HepG2 (cell line): ENCODE results near the gene CALY. TPM values are rescaled to one million over a fixed set of nuclear protein-coding genes. Genes with fewer than 3 reads are reported as not detected.
A peak's percentile ranks its signal among the peaks of the same experiment; 100 is the strongest.

ENCODE experiments used
- ATAC-seq: fragments of 200-7000 bp; cut with Tn5 transposase; 3 replicates; pipeline ENCODE4 v1.9.1; 2020; ENCODE audit warnings: mild to moderate bottlenecking, moderate library complexity
- BruUV-seq: library from RNA; stranded (reverse); fragments of 400-500 nt; replicated peaks from 2 replicates; lab custom pipeline; 2021; lab: Mats Ljungman, UMichigan
- CTCF ChIA-PET: fragments of 300-600 bp; formaldehyde crosslinking; extraction: SDS; loops from one replicate; lab custom pipeline; 2021; ENCODE audit warnings: low total read pairs, inconsistent platforms, low intra/inter-chr PET ratio; lab: Yijun Ruan, JAX
- POLR2A ChIA-PET: fragments of 350-600 bp; sonication (Branson Sonifier 250); formaldehyde crosslinking; loops from one replicate; lab custom pipeline; 2020; ENCODE audit warnings: antibody characterized with exemption, inconsistent platforms; lab: Yijun Ruan, JAX
- DNase-seq: peaks from one replicate; pipeline ENCODE4 v3.0.0-alpha.2; 2015; ENCODE audit warnings: low spot score
- FAIRE-seq: peaks from 3 replicates; lab custom pipeline; 2011; peaks lifted over from hg19 to GRCh38; lab: Jason Lieb, UNC
- H2AFZ ChIP-seq: one replicate; pipeline ENCODE4 v1.6.1; 2011; ENCODE audit warnings: low read length, inconsistent platforms
- H3K27ac ChIP-seq: fragments of 300-600 bp; 3 replicates; pipeline ENCODE4 v1.8.0; 2011; ENCODE audit warnings: mixed run types, mild to moderate bottlenecking, mixed read lengths, low read length, inconsistent platforms; ENCODE audit not compliant: insufficient read depth; ENCODE audit errors: extremely low read length
- H3K27me3 ChIP-seq, 2 experiments: fragments of 200-600 bp in 1 of 2; 2 replicates in 1 of 2; 3 replicates in 1 of 2; pipeline versions ENCODE4 v1.6.0 to v1.8.0; 2011; ENCODE audit warnings: low read length in 2 of 2, mild to moderate bottlenecking in 2 of 2, moderate library complexity in 2 of 2, inconsistent platforms in 1 of 2; ENCODE audit not compliant: insufficient read depth in 2 of 2, control insufficient read depth in 1 of 2
- H3K36me3 ChIP-seq, 2 experiments: fragments of 200-600 bp in 1 of 2; replicated peaks in 1 of 2; 2 replicates in 1 of 2; 3 replicates in 1 of 2; pipeline versions ENCODE4 v1.5.1 to v1.8.0; 2011; ENCODE audit warnings: low read length in 2 of 2, inconsistent platforms in 1 of 2; ENCODE audit not compliant: insufficient read depth in 2 of 2, control insufficient read depth in 1 of 2
- H3K4me1 ChIP-seq: 2 replicates; pipeline ENCODE4 v1.5.1; 2012; ENCODE audit warnings: low read length, inconsistent platforms; ENCODE audit not compliant: insufficient read depth
- H3K4me2 ChIP-seq: 2 replicates; pipeline ENCODE4 v1.6.0; 2011; ENCODE audit warnings: low read depth, low read length, inconsistent platforms
- H3K4me3 ChIP-seq, 3 experiments: fragments of 200-600 bp in 1 of 3; sonication (generic), shearing (Covaris generic) in 1 of 3; replicated peaks in 1 of 3; 2 replicates each; pipeline ENCODE4 v1.5.1; 2011 to 2016; ENCODE audit warnings: low read length in 3 of 3, inconsistent platforms in 2 of 3, low read depth in 2 of 3, mild to moderate bottlenecking in 2 of 3, control low read depth in 1 of 3, mixed read lengths in 1 of 3; ENCODE audit not compliant: insufficient read depth in 1 of 3
- H3K79me2 ChIP-seq: one replicate; pipeline ENCODE4 v1.6.1; 2011; ENCODE audit warnings: low read length, inconsistent platforms; ENCODE audit not compliant: insufficient read depth
- H3K9ac ChIP-seq: 2 replicates; pipeline ENCODE4 v1.6.0; 2011; ENCODE audit warnings: mild to moderate bottlenecking, low read depth, low read length, inconsistent platforms; ENCODE audit not compliant: insufficient read depth
- H3K9me3 ChIP-seq: 2 replicates; pipeline ENCODE4 v1.5.1; 2012; ENCODE audit warnings: mild to moderate bottlenecking, low read length
- H4K20me1 ChIP-seq: 2 replicates; pipeline ENCODE4 v1.6.0; 2011; ENCODE audit warnings: inconsistent platforms, mild to moderate bottlenecking, low read length, moderate library complexity; ENCODE audit not compliant: insufficient read depth
- AHR ChIP-seq: IDR thresholded peaks from 2 replicates; pipeline ENCODE4 v1.6.1; 2018; ENCODE audit warnings: missing genetic modification reagents, missing compliant biosample characterization
- CREM ChIP-seq, 2 experiments: sonication (generic) in 1 of 2; formaldehyde crosslinking in 1 of 2; IDR thresholded peaks; 2 replicates each; pipeline versions ENCODE4 v1.4.0 to v1.6.1; 2016 to 2020; ENCODE audit warnings: antibody characterized with exemption in 1 of 2, mild to moderate bottlenecking in 1 of 2, missing genetic modification reagents in 1 of 2
- EZH2 ChIP-seq: conservative IDR thresholded peaks from 2 replicates; pipeline ENCODE4 v1.6.1; 2012; ENCODE audit warnings: mild to moderate bottlenecking, low read depth, low read length, moderate library complexity
- GATA4 ChIP-seq: sonication (generic); IDR thresholded peaks from 2 replicates; pipeline ENCODE4 v1.6.1; 2016; ENCODE audit warnings: antibody characterized with exemption, low read depth, borderline replicate concordance
- GTF3A ChIP-seq: sonication (generic); formaldehyde crosslinking; conservative IDR thresholded peaks from 2 replicates; pipeline ENCODE4 v1.4.0; 2020; ENCODE audit warnings: mild to moderate bottlenecking, missing genetic modification reagents
- HDAC1 ChIP-seq: sonication (generic); formaldehyde crosslinking; IDR thresholded peaks from 2 replicates; pipeline ENCODE4 v1.5.1; 2020; ENCODE audit warnings: mild to moderate bottlenecking, missing genetic modification reagents
- IKZF1 ChIP-seq: fragments of 450-650 bp; IDR thresholded peaks from 2 replicates; pipeline ENCODE4 v1.7.1; 2016
- MLLT10 ChIP-seq: sonication (generic); formaldehyde crosslinking; IDR thresholded peaks from 2 replicates; pipeline ENCODE4 v1.4.0; 2020; ENCODE audit warnings: missing genetic modification reagents
- MXD4 ChIP-seq: IDR thresholded peaks from 2 replicates; pipeline ENCODE4 v1.6.1; 2016; ENCODE audit warnings: mild to moderate bottlenecking, missing biosample characterization, missing genetic modification reagents
- REL ChIP-seq: sonication (generic); formaldehyde crosslinking; conservative IDR thresholded peaks from 2 replicates; pipeline ENCODE4 v1.8.0; 2022; ENCODE audit warnings: mild to moderate bottlenecking, missing genetic modification reagents, moderate library complexity
- SMC3 ChIP-seq: IDR thresholded peaks from 2 replicates; pipeline ENCODE4 v1.6.1; 2011; ENCODE audit warnings: low read length, improper control_type of control experiment
- YEATS4 ChIP-seq: sonication (generic); formaldehyde crosslinking; IDR thresholded peaks from 2 replicates; pipeline ENCODE4 v1.4.0; 2020; ENCODE audit warnings: missing genetic modification reagents, borderline replicate concordance
- ZBTB3 ChIP-seq: sonication (generic); formaldehyde crosslinking; IDR thresholded peaks from 2 replicates; pipeline ENCODE4 v1.4.0; 2020; ENCODE audit warnings: low read depth, mild to moderate bottlenecking, moderate library complexity, missing genetic modification reagents, borderline replicate concordance
- ZBTB42 ChIP-seq: sonication (generic); formaldehyde crosslinking; IDR thresholded peaks from 2 replicates; pipeline ENCODE4 v1.5.0; 2020; ENCODE audit warnings: mild to moderate bottlenecking, missing genetic modification reagents
- ZFYVE20 ChIP-seq: sonication (generic); formaldehyde crosslinking; IDR thresholded peaks from 2 replicates; pipeline ENCODE4 v1.8.0; 2023; ENCODE audit warnings: low read depth, mild to moderate bottlenecking, moderate library complexity, missing genetic modification reagents, borderline replicate concordance
- ZNF12 ChIP-seq: sonication (generic); formaldehyde crosslinking; IDR thresholded peaks from 2 replicates; pipeline ENCODE4 v1.5.0; 2020; ENCODE audit warnings: missing genetic modification reagents
- ZNF317 ChIP-seq: sonication (generic); formaldehyde crosslinking; IDR thresholded peaks from 2 replicates; pipeline ENCODE4 v1.5.0; 2020; ENCODE audit warnings: mild to moderate bottlenecking, missing genetic modification reagents
- ZNF678 ChIP-seq: sonication (generic); formaldehyde crosslinking; IDR thresholded peaks from 2 replicates; pipeline ENCODE4 v1.4.0; 2020; ENCODE audit warnings: mild to moderate bottlenecking, missing genetic modification reagents
- WGBS: methylation state at CpG from one replicate; pipeline ENCODE4 v1.1.6; 2017; ENCODE audit warnings: low lambda C conversion rate; 5-methylcytosine and 5-hydroxymethylcytosine counted together
- in situ Hi-C: cut with HindIII; loops from 2 replicates; pipeline ENCODE4 v1.10.0; 2017; ENCODE audit warnings: low pct_unique_long_range_greater_than_20kb; ENCODE audit not compliant: extremely low pct_ligation_motif_present
- intact Hi-C: fragments of 100-400 bp; cut with micrococcal nuclease; formaldehyde crosslinking; loops from one replicate; pipeline ENCODE4 v1.10.0; 2022; ENCODE audit not compliant: unreplicated experiment
- polyA plus RNA-seq, 8 experiments: library from polyadenylated mRNA; depleted of rRNA in 3 of 8; stranded (reverse) in 7 of 8; unstranded in 1 of 8; fragments of >200 nt; fragmentation: Illumina TruSeq in 4 of 8; extraction: Trizol in 4 of 8; gene quantifications; 2 replicates each; pipeline versions ENCODE4 v1.2.1 to v1.2.3, GENCODE V29; 2011 to 2016; ENCODE audit warnings: low read depth in 4 of 8, missing spikeins in 1 of 8, mixed read lengths in 1 of 8; ENCODE audit not compliant: insufficient read depth in 1 of 8
- total RNA-seq, 5 experiments: library from RNA; depleted of rRNA; stranded (reverse); fragments of >200 nt; fragmentation: Illumina TruSeq; extraction: Trizol; gene quantifications; 2 replicates each; pipeline ENCODE4 v1.2.3, GENCODE V29; 2016; ENCODE audit warnings: low read depth in 1 of 5
- TF ChIP-seq, protein P1 (sequence below): sonication (generic); formaldehyde crosslinking; IDR thresholded peaks from 2 replicates; pipeline ENCODE4 v1.8.1; 2023; ENCODE audit warnings: mild to moderate bottlenecking, missing genetic modification reagents
- TF ChIP-seq, protein P2 (sequence below): sonication (generic); formaldehyde crosslinking; IDR thresholded peaks from 2 replicates; pipeline ENCODE4 v1.5.0; 2020; ENCODE audit warnings: mild to moderate bottlenecking, missing genetic modification reagents, borderline replicate concordance

CALY gene
- total and polyA plus RNA-seq, 2 of the 13 experiments (the other 11 are each of a cell fraction or from before 2014, with no cell fraction given), result 0.08 TPM; not detected in 1

DNA sequence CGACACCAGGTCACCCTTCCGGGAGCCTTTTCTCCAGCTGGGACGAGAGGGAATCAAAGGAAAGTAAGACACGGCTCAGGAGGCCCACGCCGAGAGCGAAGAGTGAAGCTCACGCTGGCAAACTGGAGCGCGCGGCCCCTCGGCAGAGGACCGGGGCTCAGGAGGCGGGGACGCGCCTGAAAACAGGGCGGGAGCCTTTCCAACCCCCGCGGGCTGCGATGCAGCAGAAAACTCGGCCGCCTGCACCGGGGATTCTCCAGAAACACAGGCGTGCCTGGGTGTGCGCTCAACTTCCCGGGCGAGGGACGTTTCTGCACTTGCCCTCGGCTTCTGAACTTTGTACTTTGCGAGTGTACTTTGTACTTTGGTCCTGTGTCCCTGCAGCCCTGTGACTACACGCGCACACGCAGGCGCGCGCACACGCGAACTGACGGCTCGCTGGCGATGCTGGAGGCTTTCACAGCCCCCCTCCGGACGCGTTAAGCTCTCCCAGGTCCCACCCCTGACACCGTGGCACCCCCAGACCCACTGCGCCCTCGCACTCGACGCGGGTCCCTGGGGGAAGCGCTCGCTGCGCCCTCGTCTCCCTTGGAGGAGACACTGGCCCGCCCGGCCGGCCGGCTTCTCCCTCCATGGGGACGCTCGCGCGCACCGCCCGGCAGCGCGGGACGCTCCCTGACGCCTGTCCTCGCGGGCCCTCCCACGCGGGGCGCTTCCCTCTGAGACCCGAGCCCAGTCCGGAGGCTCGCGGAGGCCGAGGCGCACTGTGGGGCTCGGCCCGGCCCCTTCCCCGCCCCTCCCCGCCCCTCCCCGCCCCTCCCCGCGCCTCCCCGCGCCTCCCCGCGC is 41.8 kb upstream of the CALY start (continued):
- TF ChIP-seq YEATS4 (CRISPR knock-in tag) (peak; percentile 90), GTF3A (CRISPR knock-in tag) (no peak), EZH2 (no peak), ZNF12 (CRISPR knock-in tag) (no peak), MXD4 (CRISPR knock-in tag) (peak; percentile 53; the same call in 1 of the 2 replicates), ZNF678 (no peak), MLLT10 (CRISPR knock-in tag) (no peak)
- TF ChIP-seq, protein P1, sequence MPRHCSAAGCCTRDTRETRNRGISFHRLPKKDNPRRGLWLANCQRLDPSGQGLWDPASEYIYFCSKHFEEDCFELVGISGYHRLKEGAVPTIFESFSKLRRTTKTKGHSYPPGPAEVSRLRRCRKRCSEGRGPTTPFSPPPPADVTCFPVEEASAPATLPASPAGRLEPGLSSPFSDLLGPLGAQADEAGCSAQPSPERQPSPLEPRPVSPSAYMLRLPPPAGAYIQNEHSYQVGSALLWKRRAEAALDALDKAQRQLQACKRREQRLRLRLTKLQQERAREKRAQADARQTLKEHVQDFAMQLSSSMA (CRISPR knock-in tag), result no peak

DNA sequence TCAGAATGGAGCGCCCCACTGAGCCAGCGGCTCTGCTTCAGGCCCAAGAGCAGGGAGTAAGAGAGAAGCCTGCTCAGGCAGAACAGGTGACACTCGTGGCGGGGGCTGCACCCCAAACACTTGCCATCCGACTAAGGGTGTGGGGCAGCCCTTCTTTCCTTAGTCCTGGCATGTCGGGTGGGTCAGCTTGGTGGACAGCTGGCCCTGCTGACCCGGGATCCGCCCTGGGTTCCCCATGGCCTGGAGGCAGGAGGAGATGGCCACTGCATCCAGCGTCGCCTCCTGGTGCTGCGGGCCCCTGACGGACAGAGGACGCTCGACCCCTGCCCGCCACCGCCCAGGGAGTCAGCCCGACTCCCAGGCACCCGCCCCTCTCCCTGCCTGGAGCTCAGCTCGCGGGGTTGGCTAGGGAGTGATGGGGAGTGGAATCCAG is 41.1 kb upstream of the CALY start:
- peak overlapping the region; percentile 79 for H3K9ac ChIP-seq
- BruUV-seq, result no TSS peak
- POLR2A ChIA-PET, result interaction anchor here (1.1 to 4.6 kb wide), 8 partner anchors 9 to 54 kb away, joined by 4 to 78 read pairs (median 8); partner anchors contain the start of genes FUOM, MTG1 and PRAP1
- TF ChIP-seq, protein P2, sequence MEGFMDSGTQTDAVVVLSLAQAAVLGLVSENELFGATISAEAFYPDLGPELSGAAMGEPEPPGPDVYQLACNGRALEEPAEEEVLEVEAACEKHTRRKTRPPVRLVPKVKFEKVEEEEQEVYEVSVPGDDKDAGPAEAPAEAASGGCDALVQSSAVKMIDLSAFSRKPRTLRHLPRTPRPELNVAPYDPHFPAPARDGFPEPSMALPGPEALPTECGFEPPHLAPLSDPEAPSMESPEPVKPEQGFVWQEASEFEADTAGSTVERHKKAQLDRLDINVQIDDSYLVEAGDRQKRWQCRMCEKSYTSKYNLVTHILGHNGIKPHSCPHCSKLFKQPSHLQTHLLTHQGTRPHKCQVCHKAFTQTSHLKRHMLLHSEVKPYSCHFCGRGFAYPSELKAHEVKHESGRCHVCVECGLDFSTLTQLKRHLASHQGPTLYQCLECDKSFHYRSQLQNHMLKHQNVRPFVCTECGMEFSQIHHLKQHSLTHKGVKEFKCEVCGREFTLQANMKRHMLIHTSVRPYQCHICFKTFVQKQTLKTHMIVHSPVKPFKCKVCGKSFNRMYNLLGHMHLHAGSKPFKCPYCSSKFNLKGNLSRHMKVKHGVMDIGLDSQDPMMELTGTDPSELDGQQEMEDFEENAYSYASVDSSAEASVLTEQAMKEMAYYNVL, result 0 out of 2 replicates have a peak, but pooled peaks have one; percentile 25
- no peak for TF ChIP-seq SMC3
- peak; percentile 3; the same call in 1 of the 2 replicates for TF ChIP-seq ZNF317 (CRISPR knock-in tag)
- no peak for TF ChIP-seq IKZF1
- no peak for TF ChIP-seq ZBTB3 (CRISPR knock-in tag)
- no peak for TF ChIP-seq ZBTB42
- TF ChIP-seq GATA4, result no peak
- no peak for TF ChIP-seq HDAC1 (CRISPR knock-in tag)
- no peak for TF ChIP-seq CREM (IDR thresholded peaks at IDR 0.05)
- no peak for TF ChIP-seq CREM (CRISPR knock-in tag; IDR thresholded peaks at IDR 0.05)
- TF ChIP-seq AHR (CRISPR knock-in tag), result peak; percentile 40; the same call in 1 of the 2 replicates
- TF ChIP-seq REL (CRISPR knock-in tag), result no peak
- TF ChIP-seq ZFYVE20 (CRISPR knock-in tag), result no peak

More for the DNA sequence above, 41.1 kb upstream of the CALY start:
- no peaks in the 10 kb centered on the region for H4K20me1 ChIP-seq
- peaks cover 25% of the 10 kb centered on the region for H3K4me1 ChIP-seq
- intact Hi-C loops, result loop anchor here (10.0 kb wide), 1 partner anchor 53 kb away; no protein-coding TSS in a partner anchor
- in situ Hi-C loops, result no loop called here
- peak overlapping the region; percentile 56 to 86 (median 72) for H3K4me3 ChIP-seq
- H3K27ac ChIP-seq, result peak overlapping the region; percentile 82
- H2AFZ ChIP-seq, result no peak overlapping the region
- DNase-seq, result no peak
- WGBS, result no CpG with 5 or more reads among the region's 20 CpGs
- no peak for FAIRE-seq
- CTCF ChIA-PET, result no interaction called here
- H3K27me3 ChIP-seq, result peaks cover 0 to 3% of the 10 kb centered on the region in 2 experiments; a peak in 1 of 5 replicates
- H3K4me2 ChIP-seq, result peak overlapping the region; percentile 93
- no peaks in the 10 kb centered on the region for H3K9me3 ChIP-seq
- no peaks in the 10 kb centered on the region for H3K79me2 ChIP-seq
- ATAC-seq, result peak; percentile 39
- no peaks in the 10 kb centered on the region for H3K36me3 ChIP-seq
